ENCODE data around the gene ZNF83.
A peak's percentile ranks its signal among the peaks of the same experiment; 100 is the strongest.
"Not testable (repeated sequence)": the region's sequence is repeated elsewhere in the genome, so short reads cannot be mapped to it uniquely, and the experiment has no call there.

The ZNF83 gene

DNA sequence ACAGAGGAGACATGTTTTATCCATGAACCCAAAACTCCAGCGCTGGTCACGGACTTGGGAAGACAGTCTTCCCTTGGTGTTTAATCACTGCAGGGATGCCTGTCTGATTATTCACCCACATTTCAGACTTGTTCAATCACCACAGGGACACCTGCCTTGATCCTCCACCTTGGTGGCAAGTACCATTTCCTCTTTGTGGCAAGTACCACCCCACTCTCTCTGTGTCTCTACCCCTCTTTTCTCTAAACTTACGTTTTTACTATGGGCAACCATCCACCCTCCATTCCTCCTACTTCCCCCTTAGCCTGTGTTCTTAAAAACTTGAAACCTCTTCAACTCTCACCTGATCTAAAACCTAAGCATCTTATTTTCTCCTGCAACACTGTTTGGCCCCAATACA lies 16.8 kb downstream of the ZNF83 start:
- DNase-seq (ENCODE audit: extremely low read depth, insufficient read length) = no peak
- Histone ChIP-seq H3K36me3 (ENCODE audit: control insufficient read depth, insufficient read depth, low read length) (peaks cover 2% of the 10 kb centered on the region), H3K4me3 (replicated peaks; ENCODE audit: low read depth, low read length) (no peak overlapping the region), H3K27me3 (replicated peaks; ENCODE audit: control insufficient read depth, insufficient read depth, low read length) (no peaks in the 10 kb centered on the region)
- TF ChIP-seq, protein P1, sequence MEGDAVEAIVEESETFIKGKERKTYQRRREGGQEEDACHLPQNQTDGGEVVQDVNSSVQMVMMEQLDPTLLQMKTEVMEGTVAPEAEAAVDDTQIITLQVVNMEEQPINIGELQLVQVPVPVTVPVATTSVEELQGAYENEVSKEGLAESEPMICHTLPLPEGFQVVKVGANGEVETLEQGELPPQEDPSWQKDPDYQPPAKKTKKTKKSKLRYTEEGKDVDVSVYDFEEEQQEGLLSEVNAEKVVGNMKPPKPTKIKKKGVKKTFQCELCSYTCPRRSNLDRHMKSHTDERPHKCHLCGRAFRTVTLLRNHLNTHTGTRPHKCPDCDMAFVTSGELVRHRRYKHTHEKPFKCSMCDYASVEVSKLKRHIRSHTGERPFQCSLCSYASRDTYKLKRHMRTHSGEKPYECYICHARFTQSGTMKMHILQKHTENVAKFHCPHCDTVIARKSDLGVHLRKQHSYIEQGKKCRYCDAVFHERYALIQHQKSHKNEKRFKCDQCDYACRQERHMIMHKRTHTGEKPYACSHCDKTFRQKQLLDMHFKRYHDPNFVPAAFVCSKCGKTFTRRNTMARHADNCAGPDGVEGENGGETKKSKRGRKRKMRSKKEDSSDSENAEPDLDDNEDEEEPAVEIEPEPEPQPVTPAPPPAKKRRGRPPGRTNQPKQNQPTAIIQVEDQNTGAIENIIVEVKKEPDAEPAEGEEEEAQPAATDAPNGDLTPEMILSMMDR (IDR thresholded peaks at IDR 0.05; ENCODE audit: insufficient read depth, low read length, poor library complexity, severe bottlenecking) = no peak

DNA sequence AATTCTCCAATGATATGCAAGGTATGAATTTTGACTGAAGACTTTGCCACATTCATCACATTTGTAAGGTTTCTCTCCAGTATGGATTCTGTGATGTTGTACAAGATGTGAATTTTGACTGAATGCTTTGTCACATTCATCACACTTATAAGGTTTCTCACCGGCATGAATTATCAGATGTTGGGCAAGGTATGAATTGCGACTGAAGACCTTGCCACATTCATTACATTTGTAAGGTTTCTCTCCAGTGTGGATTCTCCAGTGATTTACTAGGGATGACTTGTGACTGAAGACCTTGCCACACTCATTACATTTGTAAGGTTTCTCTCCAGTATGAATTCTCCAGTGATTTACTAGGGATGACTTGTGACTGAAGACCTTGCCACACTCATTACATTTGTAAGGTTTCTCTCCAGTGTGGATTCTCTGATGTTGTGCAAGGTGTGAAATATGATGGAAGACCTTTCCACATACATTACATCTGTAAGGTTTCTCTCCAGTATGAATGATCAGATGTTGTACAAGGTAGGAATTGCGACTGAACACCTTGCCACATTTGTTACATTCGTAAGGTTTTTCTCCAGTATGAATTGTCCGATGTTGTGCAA lies 24.8 kb downstream of the ZNF83 start:
- TF ChIP-seq, protein P1 (IDR thresholded peaks at IDR 0.05; ENCODE audit: insufficient read depth, low read length, poor library complexity, severe bottlenecking) = no peak
- DNase-seq (ENCODE audit: extremely low read depth, insufficient read length) = no peak
- peaks cover 4% of the 10 kb centered on the region for H3K36me3 ChIP-seq (ENCODE audit: control insufficient read depth, insufficient read depth, low read length)
- H3K4me3 ChIP-seq (replicated peaks; ENCODE audit: low read depth, low read length) = no peak overlapping the region
- H3K27me3 ChIP-seq (replicated peaks; ENCODE audit: control insufficient read depth, insufficient read depth, low read length) = no peaks in the 10 kb centered on the region

DNA sequence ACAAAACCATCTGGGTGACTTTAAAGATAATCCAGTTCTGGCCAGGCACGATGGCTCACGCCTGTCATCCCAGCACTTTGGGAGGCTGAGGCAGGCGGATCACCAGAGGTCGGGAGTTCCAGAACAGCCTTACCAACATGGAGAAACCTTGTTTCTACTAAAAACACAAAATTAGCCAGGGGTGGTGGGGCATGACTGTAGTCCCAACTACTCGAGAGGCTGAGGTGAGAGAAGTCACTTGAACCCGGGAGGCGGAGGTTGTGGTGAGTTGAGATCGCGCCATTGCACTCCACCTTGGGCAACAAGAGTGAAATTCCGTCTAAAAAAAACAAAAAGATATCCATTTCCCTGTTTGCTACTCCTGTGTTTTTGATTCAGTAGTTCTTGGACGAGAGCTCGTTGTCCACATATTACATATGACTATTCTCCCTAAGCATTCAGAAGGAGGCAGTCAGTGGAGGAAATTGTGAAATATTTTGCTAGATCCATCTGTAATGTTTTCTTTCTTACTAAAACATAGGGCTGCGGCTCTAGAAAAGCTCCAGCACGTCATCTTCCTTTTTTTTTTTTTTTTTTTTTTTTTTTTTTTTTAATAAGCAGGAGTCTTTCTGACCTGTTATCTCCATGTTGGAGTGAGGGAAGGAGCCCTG lies 34.5 kb downstream of the ZNF83 start:
- no peaks in the 10 kb centered on the region for H3K27me3 ChIP-seq (replicated peaks; ENCODE audit: control insufficient read depth, insufficient read depth, low read length)
- H3K4me3 ChIP-seq (replicated peaks; ENCODE audit: low read depth, low read length) = no peak overlapping the region
- TF ChIP-seq, protein P1 (IDR thresholded peaks at IDR 0.05; ENCODE audit: insufficient read depth, low read length, poor library complexity, severe bottlenecking) = no peak
- no peaks in the 10 kb centered on the region for H3K36me3 ChIP-seq (ENCODE audit: control insufficient read depth, insufficient read depth, low read length)
- DNase-seq (ENCODE audit: extremely low read depth, insufficient read length) = no peak

DNA sequence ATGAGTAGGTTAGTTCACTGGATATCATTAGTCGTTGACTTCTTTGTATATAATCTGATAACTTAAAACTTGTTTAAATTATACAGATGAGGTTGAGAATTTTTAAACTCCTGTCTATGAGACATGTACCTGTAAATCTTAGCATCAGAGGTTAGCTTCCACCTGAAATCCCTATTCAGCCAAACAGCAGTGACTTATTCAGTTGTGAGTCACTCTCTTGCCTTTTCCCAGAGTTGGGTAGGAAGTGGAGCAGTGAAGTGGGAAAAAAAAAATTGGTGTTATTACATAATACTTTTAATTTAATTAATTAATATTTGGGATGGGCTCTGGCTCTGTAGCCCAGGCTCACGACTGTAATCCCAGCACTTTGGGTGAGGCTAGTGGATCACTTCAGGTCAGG lies 35.2 kb downstream of the ZNF83 start:
- Histone ChIP-seq H3K27me3 (replicated peaks; ENCODE audit: control insufficient read depth, insufficient read depth, low read length) (no peaks in the 10 kb centered on the region), H3K36me3 (ENCODE audit: control insufficient read depth, insufficient read depth, low read length) (no peaks in the 10 kb centered on the region), H3K4me3 (replicated peaks; ENCODE audit: low read depth, low read length) (no peak overlapping the region)
- TF ChIP-seq, protein P1 (IDR thresholded peaks at IDR 0.05; ENCODE audit: insufficient read depth, low read length, poor library complexity, severe bottlenecking) = no peak
- DNase-seq (ENCODE audit: extremely low read depth, insufficient read length) = no peak

DNA sequence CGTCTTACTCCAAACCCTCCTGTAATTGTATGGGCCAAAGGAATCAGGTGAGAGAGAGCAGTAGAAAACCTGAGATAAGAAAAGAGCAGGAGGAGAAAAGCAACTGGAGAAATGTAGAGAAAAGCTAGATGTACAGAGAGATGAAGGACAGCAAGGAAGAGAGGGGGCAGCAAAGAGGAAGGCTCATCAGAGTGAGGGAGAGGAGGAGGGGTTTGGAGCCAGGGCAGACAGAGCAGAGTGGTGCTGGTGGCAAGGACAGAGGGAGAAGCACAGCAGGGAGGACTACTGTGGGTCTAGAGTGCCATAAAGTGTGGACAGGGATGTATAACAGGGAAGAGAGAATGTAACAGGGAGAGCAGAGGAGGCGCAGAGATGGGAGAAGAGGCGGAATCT lies 36.2 kb downstream of the ZNF83 start:
- H3K27me3 ChIP-seq (replicated peaks; ENCODE audit: control insufficient read depth, insufficient read depth, low read length); H3K36me3 ChIP-seq (ENCODE audit: control insufficient read depth, insufficient read depth, low read length); DNase-seq (ENCODE audit: extremely low read depth, insufficient read length): not testable (repeated sequence)
- peak overlapping the region; percentile 85 for H3K4me3 ChIP-seq (replicated peaks; ENCODE audit: low read depth, low read length)

DNA sequence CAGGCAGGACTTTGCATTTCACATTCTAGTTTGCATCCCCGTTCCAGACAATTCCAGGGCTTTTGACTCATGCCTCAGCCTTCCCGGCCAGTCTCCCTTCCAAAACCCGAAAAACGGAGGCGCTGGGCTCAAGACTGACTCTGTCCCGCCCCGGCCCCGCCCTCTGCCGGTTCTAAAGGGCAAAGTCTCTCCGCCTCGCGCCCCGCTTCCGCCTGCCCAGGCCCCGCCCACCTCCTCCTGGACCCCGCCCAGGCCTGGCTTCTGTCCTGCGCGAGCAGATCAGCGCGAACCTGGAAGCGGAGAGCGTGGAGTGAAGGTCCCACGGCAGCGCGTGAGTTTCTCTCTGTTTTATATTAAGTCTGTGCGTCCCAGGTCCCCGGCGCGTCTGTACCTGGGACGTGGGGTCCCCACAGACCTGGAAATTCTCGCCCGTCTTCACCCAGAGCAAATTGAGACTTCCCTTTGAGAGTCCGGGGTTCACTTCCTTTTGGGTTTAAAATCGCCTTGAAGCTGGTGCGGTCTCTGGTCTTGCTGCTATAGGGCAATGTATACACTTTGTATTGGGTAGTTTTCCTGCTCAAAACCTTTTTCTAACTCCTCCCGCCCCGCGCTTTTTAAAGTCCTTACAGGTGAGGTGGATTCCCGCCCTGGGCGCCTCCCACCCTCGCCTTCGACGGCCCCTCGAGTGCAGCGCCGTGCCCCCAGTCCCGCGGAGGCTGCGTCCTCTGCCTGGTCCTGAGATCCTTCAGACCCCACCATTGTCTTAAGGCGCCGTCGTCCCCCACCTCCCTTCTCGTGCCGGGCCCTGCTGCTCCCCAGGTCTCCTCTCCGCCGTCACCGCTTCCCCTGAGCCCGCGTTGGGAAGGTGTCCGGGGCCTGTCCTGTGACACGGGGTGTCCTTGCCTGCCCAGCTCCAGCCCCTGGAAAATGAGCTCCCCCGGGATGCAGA lies 36.9 kb downstream of the ZNF83 start:
- peak; percentile 91 for DNase-seq (ENCODE audit: extremely low read depth, insufficient read length)
- Histone ChIP-seq H3K4me3 (replicated peaks; ENCODE audit: low read depth, low read length) (peak overlapping the region; percentile 85), H3K36me3 (ENCODE audit: control insufficient read depth, insufficient read depth, low read length) (no peaks in the 10 kb centered on the region), H3K27me3 (replicated peaks; ENCODE audit: control insufficient read depth, insufficient read depth, low read length) (no peaks in the 10 kb centered on the region)
- TF ChIP-seq, protein P1 (IDR thresholded peaks at IDR 0.05; ENCODE audit: insufficient read depth, low read length, poor library complexity, severe bottlenecking) = peak; percentile 27

Measured in GM06990 (cell line).